NCI-H82 treated with DMSO at 0.1 percent for 48 hours (cell line): ENCODE results near the gene CHL1.

Experiments used
- DNase-seq: peaks from one replicate; lab custom pipeline; 2025; ENCODE audit not compliant: unreplicated experiment; lab: John Stamatoyannopoulos, UW

The CHL1 gene

GRCh38 chr3:279325-279724, 82.8 kb downstream of the CHL1 start:
- DNase-seq = no peak

GRCh38 chr3:280681-281080, 84.1 kb downstream of the CHL1 start:
- no peak for DNase-seq

- no peak for DNase-seq
Observed at GRCh38 chr3:284322-284721, 87.8 kb downstream of the CHL1 start.

GRCh38 chr3:288417-288816, 91.9 kb downstream of the CHL1 start:
- DNase-seq = no peak

GRCh38 chr3:291028-291427, 94.5 kb downstream of the CHL1 start:
- DNase-seq = no peak

- no peak for DNase-seq
Observed at GRCh38 chr3:291646-292436, 95.3 kb downstream of the CHL1 start.

GRCh38 chr3:294096-294495, 97.5 kb downstream of the CHL1 start:
- DNase-seq = no peak

- DNase-seq = no peak
Observed at GRCh38 chr3:294581-294980, 98.0 kb downstream of the CHL1 start.

GRCh38 chr3:295166-295565, 98.6 kb downstream of the CHL1 start:
- no peak for DNase-seq

GRCh38 chr3:297585-297984, 101.0 kb downstream of the CHL1 start:
- DNase-seq = no peak

GRCh38 chr3:299590-300301, 103.2 kb downstream of the CHL1 start:
- DNase-seq = no peak

- no peak for DNase-seq
Observed at GRCh38 chr3:307182-307581, 110.6 kb downstream of the CHL1 start.

GRCh38 chr3:308597-309321, 112.2 kb downstream of the CHL1 start:
- DNase-seq = no peak

GRCh38 chr3:312160-312733, 115.7 kb downstream of the CHL1 start:
- no peak for DNase-seq

GRCh38 chr3:312911-313310, 116.3 kb downstream of the CHL1 start:
- DNase-seq = no peak

- no peak for DNase-seq
Observed at GRCh38 chr3:317012-317411, 120.4 kb downstream of the CHL1 start.

- no peak for DNase-seq
Observed at GRCh38 chr3:318903-319302, 122.3 kb downstream of the CHL1 start.

- no peak for DNase-seq
Observed at GRCh38 chr3:324423-324822, 127.9 kb downstream of the CHL1 start.

GRCh38 chr3:325495-325894, 128.9 kb downstream of the CHL1 start:
- no peak for DNase-seq

GRCh38 chr3:330494-331115, 134.0 kb downstream of the CHL1 start:
- no peak for DNase-seq

GRCh38 chr3:331881-332280, 135.3 kb downstream of the CHL1 start:
- no peak for DNase-seq
